ENCODE results near the gene CENPC. TPM values are rescaled to one million over a fixed set of nuclear protein-coding genes. Genes with fewer than 3 reads are reported as not detected.

Gene CENPC
- total and polyA plus RNA-seq, 2 donors (not counting 3 experiments of a cell fraction or from before 2014, with no cell fraction given), result 3.6 to 26.4 TPM

- Histone ChIP-seq H3K9me3 (replicated peaks; ENCODE audit: control insufficient read depth, insufficient read depth, low read length) (no peaks in the 10 kb centered on the region), H3K4me1 (ENCODE audit: control insufficient read depth, extremely low read depth, insufficient read depth, low read length) (peaks cover 14% of the 10 kb centered on the region), H2AFZ (ENCODE audit: low read depth, low read length) (no peak overlapping the region), H3K4me2 (ENCODE audit: insufficient read depth, low read length) (no peak overlapping the region), H3K79me2 (ENCODE audit: control insufficient read depth, insufficient read depth, low read length) (peaks cover 43% of the 10 kb centered on the region), H3K4me3 (replicated peaks in 1 of 3; ENCODE audit: insufficient read depth in 1 of 3, low read depth in 1 of 3, low read length in 3 of 3) (no peak overlapping the region), H4K20me1 (replicated peaks; ENCODE audit: control insufficient read depth, extremely low read depth, insufficient read depth, low read length) (no peaks in the 10 kb centered on the region), H3K9ac (replicated peaks; ENCODE audit: extremely low read depth, insufficient read depth, low read length) (no peak overlapping the region), H3K27ac (ENCODE audit: insufficient read depth, low read depth, low read length) (no peak overlapping the region), H3K36me3 (ENCODE audit: control insufficient read depth in 2 of 2, extremely low read depth in 1 of 2, insufficient read depth in 2 of 2, low read length in 2 of 2) (peaks cover 2 to 3% of the 10 kb centered on the region in 2 experiments), H3K9me1 (replicated peaks; ENCODE audit: control insufficient read depth, extremely low read depth, insufficient read depth, low read length) (no peaks in the 10 kb centered on the region), H3K27me3 (ENCODE audit: control insufficient read depth in 2 of 2, insufficient read depth in 2 of 2, low read length in 2 of 2) (no peaks in the 10 kb centered on the region)
- ChIA-PET POLR2A (no interaction called here), CTCF (interaction anchor here (1.1 kb wide), 1 partner anchor 10 kb away, joined by 3 read pairs; no protein-coding TSS in a partner anchor)
- no TSS peak for BruUV-seq (replicated peaks)
- no peak for TF ChIP-seq POLR2A (IDR thresholded peaks at IDR 0.05; ENCODE audit: low read depth, low read length)
- TF ChIP-seq CTCF (IDR thresholded peaks at IDR 0.05; ENCODE audit: extremely low read depth in 1 of 2, insufficient read depth in 1 of 2, low read depth in 1 of 2, low read length in 2 of 2), result no peak
- TF ChIP-seq GATA2 (IDR thresholded peaks at IDR 0.05; ENCODE audit: insufficient read depth, insufficient read length, low read depth, low read length), result no peak
- TF ChIP-seq MAX (IDR thresholded peaks at IDR 0.05; ENCODE audit: insufficient read depth, insufficient read length), result no peak
- no peak for TF ChIP-seq MYC (IDR thresholded peaks at IDR 0.05; ENCODE audit: low read depth, low read length)
- no peak for TF ChIP-seq EZH2 (IDR thresholded peaks at IDR 0.05; ENCODE audit: borderline replicate concordance, low read depth, low read length, severe bottlenecking)
- TF ChIP-seq JUN (IDR thresholded peaks at IDR 0.05; ENCODE audit: borderline replicate concordance, insufficient read depth, insufficient read length, low read depth), result no peak
- no peak for TF ChIP-seq FOS (IDR thresholded peaks at IDR 0.05; ENCODE audit: borderline replicate concordance, insufficient read depth, low read length)
- no peak for TF ChIP-seq POLR2AphosphoS5 (IDR thresholded peaks at IDR 0.05; ENCODE audit: insufficient read depth, low read depth, low read length)
- dilution Hi-C loops (cut with MboI; ENCODE audit: extremely low pct_ligation_motif_present, low sequenced_read_pairs), result no loop called here
- DNase-seq (ENCODE audit: low read depth, low spot score), result no peak
- intact Hi-C loops (cut with micrococcal nuclease), result no loop called here
- FAIRE-seq, result no peak
Observed at GRCh38 chr4:67520141-67520540, 25.2 kb downstream of the CENPC start.
